HG02678 (cell line): ENCODE data around the gene SERPINB5.

Experiments used
- ATAC-seq: cut with Tn5 transposase; IDR thresholded peaks from one replicate; pipeline ENCODE4 v1.9.1; 2021; ENCODE audit warnings: mild to moderate bottlenecking, moderate library complexity; ENCODE audit not compliant: unreplicated experiment

Gene SERPINB5

GRCh38 chr18:63520053-63520685, 43.4 kb downstream of the SERPINB5 start:
- no peak for ATAC-seq

- ATAC-seq, result no peak
These were observed 46.9 kb downstream of the SERPINB5 start for GRCh38 chr18:63523660-63524059.

GRCh38 chr18:63527251-63527650, 50.5 kb downstream of the SERPINB5 start:
- ATAC-seq, result no peak

- ATAC-seq, result no peak
These were observed 52.2 kb downstream of the SERPINB5 start for GRCh38 chr18:63528863-63529492.

- no peak for ATAC-seq
These were observed 55.7 kb downstream of the SERPINB5 start for GRCh38 chr18:63532471-63532870.

GRCh38 chr18:63534615-63535014, 57.9 kb downstream of the SERPINB5 start:
- ATAC-seq, result no peak

GRCh38 chr18:63539904-63540510, 63.2 kb downstream of the SERPINB5 start:
- ATAC-seq, result no peak

- ATAC-seq, result no peak
These were observed 65.3 kb downstream of the SERPINB5 start, which contains the start of gene SERPINB12 for GRCh38 chr18:63542069-63542468. Gene SERPINB12, plus strand, starts transcription at chr18:63542369. Its CDS starts 13,791 bp downstream, at chr18:63556160.

GRCh38 chr18:63544017-63544416, 67.3 kb downstream of the SERPINB5 start:
- no peak for ATAC-seq

GRCh38 chr18:63545000-63545399, 68.2 kb downstream of the SERPINB5 start:
- ATAC-seq, result no peak

- ATAC-seq, result no peak
These were observed 73.3 kb downstream of the SERPINB5 start for GRCh38 chr18:63550068-63550467.

- no peak for ATAC-seq
These were observed 75.0 kb downstream of the SERPINB5 start for GRCh38 chr18:63551769-63552168.

- no peak for ATAC-seq
These were observed 75.8 kb downstream of the SERPINB5 start for GRCh38 chr18:63552581-63552980.

GRCh38 chr18:63553081-63553480, 76.3 kb downstream of the SERPINB5 start:
- no peak for ATAC-seq
